ENCODE data around the gene NOC4L.
"Not testable (repeated sequence)": the region's sequence is repeated elsewhere in the genome, so short reads cannot be mapped to it uniquely, and the experiment has no call there.

NOC4L gene

DNA sequence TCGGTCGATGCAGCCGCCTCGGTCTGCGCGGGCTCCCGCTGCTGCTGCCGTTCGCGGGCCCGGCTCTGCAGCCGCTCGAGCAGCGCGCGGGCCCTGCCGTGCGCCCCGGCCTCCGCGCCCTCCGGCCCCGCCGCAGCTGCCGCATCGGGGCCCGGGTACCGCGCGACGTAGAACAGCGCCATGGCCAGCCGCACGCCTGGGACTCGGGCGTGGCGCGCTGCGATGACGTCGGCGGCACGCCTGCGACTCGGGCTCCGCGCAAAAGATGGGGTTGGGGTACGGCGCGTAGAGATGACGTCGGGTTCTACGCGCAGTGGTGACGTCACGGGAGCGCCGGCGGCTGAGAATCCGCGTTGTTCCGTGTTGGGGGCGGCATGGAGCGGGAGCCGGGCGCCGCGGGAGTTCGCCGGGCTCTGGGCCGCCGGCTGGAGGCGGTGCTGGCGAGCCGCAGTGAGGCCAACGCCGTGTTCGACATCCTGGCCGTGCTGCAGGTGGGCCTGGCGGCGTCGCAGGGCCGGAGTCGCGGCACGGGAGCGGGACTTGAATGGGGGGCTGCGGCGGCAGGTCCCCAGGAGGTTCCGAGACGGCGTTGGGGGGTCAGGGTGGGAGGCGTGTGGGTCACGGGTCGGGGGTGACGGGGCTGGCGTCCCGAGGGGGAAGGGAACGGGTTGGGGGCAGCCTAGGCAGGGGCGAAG, at the start of gene NOC4L, which contains the start of gene DDX51:
Gene NOC4L, plus strand, starts transcription at position 343 of the 695 bp plus-strand sequence. Its CDS starts 32 bp downstream, at position 375.
Gene DDX51, minus strand, starts transcription at position 205 of the 695 bp plus-strand sequence. Its CDS starts 23 bp downstream, at position 182.
- DNase-seq (ENCODE audit: low read depth) = peak; percentile 97

DNA sequence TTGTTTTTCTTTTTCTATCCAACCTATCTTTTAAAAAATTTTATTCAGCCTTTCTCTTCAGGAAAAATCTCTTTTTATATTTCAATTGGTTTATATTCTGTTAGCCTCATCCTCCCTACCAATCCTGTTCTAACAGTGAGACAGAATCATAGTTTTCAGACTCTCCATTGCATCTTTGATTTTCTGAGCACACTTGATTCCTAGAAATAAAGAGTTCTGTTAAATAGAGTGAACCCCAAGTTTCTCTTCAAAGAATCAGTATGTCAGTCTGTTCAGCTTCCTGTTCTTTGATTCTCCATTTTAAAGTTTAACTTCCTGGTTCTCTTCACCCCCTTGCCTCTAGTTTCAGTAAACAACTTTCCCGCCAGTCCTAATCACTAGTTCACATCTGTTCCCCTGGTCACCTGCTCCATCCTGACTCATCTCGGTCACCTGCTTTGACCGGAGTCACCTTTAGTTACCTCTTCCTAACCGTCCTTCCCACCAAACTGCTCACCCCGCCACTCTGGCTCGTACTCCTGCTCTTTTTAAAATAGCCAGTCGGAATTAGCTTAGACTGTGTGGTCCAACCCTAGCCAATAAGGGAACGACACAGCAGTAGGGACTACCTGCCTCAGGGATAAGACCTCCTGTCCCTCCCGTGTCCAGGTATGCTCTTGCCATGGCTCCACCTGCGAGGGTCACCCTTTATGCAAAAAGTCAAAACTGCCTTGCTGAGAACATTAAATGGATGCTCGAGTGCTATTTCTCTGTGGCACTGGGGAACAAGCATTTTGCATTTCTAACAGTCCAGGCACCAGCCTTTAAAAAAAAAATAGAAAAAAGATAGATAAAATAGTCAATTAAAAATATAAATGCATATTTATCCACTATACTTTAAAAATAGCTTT, 48.5 kb upstream of the NOC4L start:
- DNase-seq (ENCODE audit: low read depth) = no peak

DNA sequence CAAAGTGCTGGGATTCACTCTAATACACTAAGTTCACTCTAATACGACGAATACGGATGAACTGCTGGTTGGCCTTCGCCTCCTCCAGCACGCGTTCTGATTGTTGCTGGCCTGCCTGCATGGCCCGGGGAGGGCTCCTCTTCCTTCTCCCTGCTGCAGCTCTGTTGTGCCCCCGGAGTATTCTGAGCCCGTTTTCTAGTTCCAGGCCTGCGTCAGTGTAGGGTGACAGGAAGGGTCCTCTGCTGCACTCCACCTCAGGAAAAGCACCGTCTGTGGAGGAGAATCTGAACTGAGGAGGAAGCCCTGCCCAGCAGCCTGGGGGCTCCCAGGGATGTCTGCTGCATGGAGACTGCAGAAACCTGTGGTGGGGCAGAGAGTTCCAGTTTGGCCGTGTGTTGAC, 44.5 kb upstream of the NOC4L start:
- no peak for DNase-seq (ENCODE audit: low read depth)

DNA sequence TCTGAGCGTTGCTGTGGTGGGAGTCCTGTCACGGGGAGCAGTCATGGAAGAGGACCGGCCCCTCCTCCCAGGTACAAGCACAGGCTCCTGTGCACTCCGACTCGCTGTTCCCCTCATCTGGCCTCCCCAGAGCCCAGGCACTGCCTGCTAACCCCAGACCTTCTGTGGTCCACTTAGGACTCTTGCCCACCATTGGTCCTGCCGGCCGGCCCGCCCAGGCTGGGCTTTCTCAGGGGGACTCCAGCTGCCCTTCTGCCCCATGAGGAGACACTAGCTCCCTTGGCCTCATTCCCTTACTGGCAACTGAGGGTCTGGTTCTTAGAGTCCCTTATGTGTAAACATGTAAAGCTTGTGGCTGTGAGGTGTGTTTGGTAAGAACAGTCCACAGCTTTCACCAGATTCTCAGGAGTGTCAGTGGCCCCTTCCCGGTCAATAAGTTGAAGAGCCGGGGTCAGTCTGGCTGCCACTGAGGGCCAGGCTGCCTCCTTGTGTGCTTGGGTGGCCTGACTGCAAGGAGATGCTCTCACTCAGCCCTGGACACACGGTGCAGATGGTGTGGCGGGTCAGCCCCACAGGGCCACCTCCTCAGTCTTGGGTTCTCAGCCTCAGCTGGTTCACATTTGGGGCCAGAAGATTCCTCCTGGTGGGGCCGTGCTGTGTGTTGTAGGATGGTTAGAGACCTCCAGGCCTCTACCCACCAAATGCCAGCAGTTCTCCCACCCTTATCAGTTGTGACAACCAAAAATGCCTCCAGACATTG, 43.8 kb upstream of the NOC4L start:
- no peak for DNase-seq (ENCODE audit: low read depth)

DNA sequence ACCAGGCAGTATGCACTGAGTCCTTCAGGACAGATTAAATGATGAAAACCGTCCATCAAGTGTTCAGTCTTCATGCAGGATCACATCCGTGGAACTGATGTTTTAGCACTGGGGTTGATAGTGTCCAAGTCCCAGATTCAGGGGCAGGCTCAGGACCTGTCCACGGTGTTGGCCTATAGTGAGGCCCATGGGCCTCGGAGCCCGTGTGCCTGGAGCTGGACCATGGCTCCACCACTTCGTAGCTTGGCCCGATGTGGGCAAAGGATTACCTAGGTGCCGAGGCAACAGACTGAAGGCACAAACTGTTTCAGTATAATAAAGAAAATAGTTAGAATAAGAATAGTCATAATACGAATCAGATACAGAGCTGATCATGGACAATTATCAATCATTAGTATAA, 42.0 kb upstream of the NOC4L start:
- DNase-seq (ENCODE audit: low read depth) = no peak

DNA sequence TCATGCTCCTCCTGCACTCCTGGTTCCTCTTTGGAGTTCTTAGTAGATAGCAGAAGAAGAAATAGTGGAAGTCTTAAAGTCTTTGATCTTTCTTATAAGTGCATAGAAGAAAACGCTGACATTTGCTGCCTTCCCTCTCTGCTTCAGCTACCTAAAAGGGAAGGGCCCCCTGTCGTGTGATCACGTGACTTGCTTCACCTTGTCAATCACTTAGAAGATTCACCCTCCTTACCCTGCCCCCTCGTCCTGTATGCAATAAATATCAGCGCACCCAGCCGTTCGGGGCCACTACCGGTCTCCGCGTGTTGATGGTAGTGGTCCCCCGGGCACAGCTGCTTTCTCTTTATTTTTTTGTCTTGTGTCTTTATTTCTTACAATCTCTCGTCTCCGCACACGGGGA, 41.2 kb upstream of the NOC4L start:
- DNase-seq (ENCODE audit: low read depth) = not testable (repeated sequence)

DNA sequence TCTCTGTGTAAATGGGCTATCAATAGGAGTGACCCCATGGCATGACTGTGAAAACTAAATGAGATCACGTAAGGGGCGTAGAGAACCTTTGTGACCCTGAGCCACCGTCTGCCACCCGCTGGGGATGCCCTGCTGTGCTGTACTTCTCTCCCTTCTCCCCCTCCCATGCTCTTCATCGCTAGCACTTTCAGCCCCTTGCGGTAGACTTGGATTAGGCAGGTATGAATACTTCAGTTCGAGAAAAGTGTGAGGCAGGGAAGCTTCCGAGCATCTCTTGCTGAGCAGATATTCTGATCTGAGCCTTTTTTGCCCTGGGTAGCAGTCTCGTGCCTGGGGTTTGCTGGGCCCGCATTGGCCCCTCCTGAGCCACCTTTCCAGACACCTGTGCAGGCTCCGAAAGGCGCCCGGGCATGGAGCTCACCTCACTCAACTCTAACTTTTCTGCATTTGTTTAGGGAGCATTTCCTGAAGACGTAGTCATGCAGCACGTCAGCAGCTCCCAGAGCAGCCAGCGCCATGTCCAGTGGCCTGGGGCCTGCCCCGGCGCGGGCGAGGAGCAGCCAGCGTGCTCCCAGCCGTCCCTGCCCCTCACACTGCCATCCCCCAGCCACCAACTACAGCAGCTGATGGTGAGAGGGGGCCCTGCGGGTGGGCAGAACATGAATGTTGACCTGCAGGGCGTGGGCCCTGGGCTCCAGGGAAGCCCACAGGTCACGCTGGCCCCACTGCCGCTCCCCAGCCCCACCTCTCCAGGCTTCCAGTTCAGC, 40.5 kb upstream of the NOC4L start:
- no peak for DNase-seq (ENCODE audit: low read depth)

DNA sequence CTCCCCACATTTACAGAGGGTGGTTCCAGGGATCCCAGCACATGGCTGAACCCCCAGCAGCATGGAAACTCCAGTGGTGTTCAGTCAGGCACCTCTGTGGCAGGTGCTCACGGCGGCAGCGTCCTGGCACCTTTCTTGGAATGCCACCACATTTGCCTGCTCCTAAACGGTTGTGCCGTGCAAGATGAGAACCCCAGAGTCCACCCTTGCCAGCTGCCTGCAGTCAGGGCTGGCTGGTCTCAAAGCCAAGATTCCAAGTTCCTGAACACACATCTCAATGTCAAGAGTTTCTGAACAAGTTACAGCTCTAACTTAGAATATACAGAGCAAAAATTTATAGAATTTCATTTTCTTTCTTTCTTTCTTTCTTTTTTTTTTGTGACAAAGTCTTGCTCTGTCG, 38.8 kb upstream of the NOC4L start:
- DNase-seq (ENCODE audit: low read depth) = no peak

DNA sequence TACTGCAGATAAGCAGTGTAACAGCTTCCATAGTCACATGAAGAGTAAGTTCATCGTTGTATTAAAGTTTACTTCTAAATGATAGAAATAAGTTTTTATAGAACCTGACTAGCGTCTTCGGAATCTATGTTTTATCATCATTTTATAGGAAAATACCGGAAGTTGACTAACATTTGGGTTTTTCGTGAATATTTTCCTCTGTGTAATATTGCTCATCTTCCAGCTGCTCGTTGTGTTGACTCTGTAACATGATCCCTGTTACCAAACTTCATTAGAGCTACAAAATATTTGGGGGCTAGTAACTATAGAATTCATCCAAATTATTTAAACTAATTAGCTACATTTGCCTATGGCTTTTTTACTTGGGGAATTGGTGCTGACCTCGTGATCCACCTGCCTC, 37.3 kb upstream of the NOC4L start:
- no peak for DNase-seq (ENCODE audit: low read depth)

DNA sequence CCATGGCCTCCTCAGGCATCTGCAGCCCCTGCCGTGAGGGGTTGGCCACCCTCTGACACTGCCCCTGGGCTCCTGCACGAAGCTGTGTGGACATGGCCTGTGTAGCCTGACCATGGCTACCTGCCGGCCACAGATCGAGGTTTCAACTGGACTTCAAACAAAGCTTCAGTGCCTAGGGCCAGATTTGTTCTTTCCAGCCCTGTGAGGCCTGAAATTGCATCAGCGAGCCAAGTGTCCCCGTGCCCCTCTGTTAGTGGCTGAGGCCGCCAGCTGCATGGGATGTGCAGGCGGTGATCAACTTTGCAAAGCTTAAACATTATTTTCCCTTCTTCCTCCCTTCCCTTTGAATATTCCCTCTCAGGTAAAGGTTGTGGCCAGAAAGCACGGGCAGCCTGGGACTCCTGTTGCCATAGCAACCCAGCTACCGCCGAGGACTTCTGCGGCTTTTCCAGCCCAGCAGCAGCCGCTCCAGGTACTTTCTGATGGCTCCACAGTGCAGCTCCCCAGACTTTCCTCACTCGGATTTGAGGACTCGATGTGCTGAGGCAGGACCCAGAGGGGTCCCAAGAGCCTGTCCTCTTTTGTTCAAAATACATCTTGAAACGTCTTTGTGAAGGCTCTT, 35.9 kb upstream of the NOC4L start:
- no peak for DNase-seq (ENCODE audit: low read depth)

DNA sequence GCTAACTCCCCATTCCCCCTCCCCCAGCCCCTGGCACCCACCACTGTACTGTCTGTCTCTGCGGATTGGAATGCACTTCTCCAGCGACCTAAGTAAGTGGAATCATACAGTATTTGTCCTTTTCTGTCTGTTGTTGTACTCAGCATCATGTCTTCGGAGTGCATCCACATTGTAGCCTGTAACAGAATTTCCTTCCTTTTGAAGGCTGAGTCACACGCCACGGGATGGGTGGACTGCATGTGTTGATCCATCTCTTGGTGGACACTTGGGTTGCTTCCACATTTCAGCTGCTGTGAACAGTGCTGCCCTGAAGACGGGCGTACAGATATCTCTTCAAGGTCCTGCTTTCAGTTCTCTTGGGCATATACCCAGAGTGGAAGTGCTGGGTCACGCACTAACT, 34.5 kb upstream of the NOC4L start:
- DNase-seq (ENCODE audit: low read depth) = no peak

DNA sequence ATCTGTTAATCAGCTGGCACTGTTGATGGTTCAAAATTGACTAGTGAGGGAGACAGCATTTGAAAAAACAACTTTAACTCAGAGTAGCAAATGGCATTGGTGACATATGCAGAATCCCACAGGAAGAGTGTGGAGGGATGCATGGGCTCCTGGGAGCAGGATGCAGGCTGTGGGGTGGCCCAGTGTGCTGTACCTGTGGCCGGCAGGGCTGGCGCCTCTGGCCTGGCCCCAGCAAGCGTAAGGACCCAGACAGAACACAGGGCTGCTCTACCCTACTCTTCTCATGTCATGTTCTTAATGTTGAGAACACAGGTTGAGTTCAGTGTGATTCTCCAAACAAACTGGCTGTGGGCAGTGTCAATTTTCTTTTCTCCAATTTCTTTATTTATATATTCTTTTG, 33.6 kb upstream of the NOC4L start:
- no peak for DNase-seq (ENCODE audit: low read depth)

DNA sequence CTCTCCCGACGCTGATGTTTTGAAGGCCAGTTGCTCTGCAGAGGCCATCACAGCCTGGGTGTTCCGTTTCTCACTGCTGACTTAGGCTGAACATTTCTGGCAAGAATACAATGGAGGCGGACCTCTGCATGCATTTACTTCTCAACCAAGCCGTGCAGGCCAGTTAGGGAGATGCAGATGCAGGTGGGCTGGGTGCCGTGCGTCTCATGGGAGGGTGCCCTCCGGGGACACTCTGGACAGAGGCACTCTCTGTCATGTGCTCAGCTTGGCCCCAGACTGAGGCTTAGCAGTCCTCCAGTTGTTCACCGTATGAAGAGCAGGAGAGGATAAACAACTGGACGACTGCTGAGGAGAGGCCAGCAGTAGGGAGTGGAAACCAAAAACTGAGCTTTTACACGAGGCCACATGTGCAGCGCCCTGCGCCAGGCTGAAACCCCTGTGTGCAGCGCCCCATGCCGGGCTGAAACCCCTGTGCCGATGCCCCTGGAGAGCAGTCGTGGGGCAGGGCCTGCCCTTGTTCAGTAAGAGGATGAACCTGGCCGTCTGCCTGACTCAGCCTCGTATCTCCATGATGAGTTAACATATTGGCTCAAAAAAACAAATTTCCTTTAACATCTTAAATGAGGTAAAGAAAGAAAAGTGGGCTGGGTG, 32.5 kb upstream of the NOC4L start:
- DNase-seq (ENCODE audit: low read depth) = no peak

DNA sequence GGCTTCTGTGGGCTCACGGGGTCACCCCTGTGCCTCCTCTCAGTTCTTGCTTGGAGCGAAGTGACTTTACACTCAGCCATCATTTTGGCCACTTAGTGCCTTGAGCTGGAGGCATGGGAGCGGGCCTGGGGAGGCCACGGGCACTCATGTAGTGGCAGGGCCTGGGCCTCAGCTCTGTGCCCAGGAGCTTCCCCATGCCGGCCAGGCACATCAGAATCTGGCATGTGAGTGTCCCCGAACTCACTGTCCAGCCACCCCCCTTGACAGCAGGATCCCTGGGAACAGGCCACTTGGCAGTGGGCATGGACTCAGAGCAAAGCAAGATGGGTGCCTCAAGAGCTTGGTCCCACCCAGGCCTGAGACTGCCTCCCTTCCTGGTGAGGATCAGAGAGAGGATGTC, 29.6 kb upstream of the NOC4L start:
- DNase-seq (ENCODE audit: low read depth) = no peak

DNA sequence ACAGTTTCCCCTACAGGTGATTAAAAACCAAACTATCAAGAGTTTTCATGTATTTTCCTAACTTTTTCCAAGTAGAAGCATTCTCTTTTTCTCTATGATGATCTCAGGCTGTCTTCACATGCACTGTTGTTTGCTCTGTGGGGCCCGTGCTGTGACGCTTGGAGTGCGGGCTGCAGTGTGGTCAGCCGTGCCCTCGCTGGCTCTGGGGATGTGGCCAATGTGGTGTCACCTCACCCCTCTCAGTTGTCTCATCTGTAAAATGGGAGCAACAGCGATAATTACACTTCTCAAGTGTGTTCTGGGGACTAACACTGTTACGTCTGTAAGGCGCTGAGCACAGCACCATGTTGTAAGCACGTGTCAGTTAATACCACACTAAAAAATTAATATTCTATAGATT, 28.8 kb upstream of the NOC4L start:
- DNase-seq (ENCODE audit: low read depth) = no peak

DNA sequence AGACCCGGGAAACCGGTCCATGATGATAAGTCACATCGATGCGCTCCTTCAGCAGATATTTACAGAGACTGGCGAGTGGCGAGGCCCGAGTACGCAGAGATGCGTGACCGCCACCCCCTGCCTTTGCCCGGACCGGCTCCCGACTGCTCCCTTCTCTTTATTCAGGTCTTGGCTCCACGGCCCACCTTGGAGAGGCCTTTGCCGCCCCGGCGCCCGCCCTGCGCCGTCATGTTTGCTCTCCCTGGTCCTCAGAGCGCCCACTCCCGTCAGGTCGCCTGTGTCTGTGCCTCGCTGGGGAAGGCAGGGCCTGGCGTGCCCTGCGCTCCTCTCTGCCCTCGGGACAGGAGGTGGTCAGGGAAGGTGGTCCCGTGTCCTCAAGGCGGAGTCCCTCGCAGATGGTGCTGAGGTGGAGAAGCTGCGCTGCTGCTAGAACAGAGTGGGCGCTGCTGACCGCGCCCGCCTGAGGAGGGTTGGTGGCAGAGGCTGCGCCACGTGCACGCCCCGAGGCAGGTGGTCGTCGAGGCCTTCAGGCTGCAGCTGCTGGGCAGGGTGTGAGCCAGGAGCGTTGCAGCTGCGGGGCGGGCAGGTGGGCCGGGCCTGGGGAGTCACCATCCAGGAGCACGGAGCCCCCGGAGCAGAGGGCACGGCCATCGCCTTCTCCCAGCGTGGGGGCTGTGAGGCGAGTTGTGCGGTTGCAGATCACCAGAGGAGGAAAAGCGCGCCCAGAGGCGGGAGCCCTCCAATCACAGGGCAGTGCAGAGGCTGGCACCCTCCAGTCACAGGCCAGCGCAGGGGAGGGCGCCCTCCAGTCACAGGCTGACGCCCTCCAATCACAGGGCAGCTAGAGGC, 27.3 kb upstream of the NOC4L start:
- no peak for DNase-seq (ENCODE audit: low read depth)

DNA sequence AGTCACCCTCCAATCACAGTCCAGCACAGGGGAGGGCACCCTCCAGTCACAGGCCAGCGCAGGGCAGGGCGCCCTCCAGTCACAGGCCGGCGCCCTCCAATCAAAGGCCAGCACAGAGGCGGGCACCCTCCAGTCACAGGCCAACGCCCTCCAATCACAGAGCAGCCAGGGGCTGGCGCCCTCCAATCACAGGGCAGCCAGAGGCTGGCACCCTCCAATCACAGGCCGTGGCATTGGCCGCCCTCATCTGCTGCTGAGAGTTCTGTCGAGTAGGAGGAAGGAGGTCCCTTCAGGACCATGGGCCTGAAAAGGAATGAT, 26.7 kb upstream of the NOC4L start:
- no peak for DNase-seq (ENCODE audit: low read depth)

DNA sequence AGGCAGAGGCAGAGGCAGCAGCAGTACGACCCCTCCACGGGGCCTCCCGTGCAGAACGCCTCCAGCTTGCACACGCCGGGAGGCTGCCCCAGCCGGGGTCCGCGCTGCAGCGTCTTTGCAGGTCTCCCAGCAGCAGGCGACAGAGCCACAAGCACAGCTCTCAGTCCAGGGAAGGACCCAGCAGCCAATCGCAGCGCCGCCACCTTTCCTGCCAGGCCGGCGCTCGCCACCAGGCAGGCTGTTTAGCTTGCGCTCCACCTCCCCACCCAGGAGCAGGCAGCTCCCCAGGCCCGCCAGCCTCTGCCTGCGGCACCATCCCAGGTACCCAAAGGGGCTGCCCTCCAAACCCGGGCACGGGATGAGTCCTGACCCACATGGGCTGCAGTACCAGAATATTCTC, 25.4 kb upstream of the NOC4L start:
- no peak for DNase-seq (ENCODE audit: low read depth)

DNA sequence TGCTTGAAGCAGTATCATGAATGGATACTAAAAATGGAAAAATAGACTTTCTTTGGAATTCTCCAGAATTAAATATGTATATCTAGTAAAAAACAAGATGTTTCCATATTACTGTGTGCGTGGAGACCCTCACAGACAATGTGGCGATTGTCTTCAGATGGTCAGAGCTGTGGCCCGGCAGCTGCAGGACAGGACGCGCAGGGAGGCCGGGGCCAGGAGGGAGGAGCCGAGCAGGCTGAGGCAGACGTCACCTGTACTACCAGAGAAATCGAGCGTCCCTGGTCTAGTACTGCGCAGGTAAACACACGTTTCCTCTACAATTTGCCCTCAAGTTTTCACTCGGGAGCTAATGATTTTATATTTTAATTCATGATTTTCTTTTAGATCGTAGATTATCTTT, 23.0 kb upstream of the NOC4L start:
- DNase-seq (ENCODE audit: low read depth) = no peak
